ENCODE measurements around the gene RBM44.

DNA sequence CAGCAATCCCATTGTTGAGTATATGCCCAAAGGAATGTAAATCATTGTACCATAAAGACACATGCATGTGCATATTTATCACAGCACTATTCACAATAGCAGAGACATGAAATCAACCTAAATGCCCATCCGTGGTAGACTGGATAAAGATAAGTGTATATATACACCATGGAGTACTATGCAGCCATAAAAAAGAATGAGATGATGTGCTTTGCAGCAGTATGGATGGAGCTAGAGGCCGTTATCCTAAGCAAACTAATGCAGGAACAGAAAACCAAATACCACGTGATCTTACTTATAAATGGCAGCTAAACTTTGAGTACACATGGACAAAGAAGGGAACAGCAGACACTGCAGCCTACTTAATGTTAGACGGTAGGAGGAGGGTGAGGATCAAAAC is 42.5 kb downstream of the RBM44 start:
- TF ChIP-seq, protein P1, sequence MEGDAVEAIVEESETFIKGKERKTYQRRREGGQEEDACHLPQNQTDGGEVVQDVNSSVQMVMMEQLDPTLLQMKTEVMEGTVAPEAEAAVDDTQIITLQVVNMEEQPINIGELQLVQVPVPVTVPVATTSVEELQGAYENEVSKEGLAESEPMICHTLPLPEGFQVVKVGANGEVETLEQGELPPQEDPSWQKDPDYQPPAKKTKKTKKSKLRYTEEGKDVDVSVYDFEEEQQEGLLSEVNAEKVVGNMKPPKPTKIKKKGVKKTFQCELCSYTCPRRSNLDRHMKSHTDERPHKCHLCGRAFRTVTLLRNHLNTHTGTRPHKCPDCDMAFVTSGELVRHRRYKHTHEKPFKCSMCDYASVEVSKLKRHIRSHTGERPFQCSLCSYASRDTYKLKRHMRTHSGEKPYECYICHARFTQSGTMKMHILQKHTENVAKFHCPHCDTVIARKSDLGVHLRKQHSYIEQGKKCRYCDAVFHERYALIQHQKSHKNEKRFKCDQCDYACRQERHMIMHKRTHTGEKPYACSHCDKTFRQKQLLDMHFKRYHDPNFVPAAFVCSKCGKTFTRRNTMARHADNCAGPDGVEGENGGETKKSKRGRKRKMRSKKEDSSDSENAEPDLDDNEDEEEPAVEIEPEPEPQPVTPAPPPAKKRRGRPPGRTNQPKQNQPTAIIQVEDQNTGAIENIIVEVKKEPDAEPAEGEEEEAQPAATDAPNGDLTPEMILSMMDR (IDR thresholded peaks at IDR 0.05; ENCODE audit: poor library complexity), result no peak
- TF ChIP-seq EZH2 (IDR thresholded peaks at IDR 0.05; ENCODE audit: borderline replicate concordance), result no peak
